GM15510 (cell line): ENCODE measurements around the gene LAMC3.

Experiments
- POLR2A ChIP-seq: IDR thresholded peaks from 3 replicates; pipeline ENCODE4 v1.6.1; 2011; ENCODE audit warnings: borderline replicate concordance; ENCODE audit not compliant: insufficient read length; ENCODE audit errors: extremely low read depth

The LAMC3 gene

DNA sequence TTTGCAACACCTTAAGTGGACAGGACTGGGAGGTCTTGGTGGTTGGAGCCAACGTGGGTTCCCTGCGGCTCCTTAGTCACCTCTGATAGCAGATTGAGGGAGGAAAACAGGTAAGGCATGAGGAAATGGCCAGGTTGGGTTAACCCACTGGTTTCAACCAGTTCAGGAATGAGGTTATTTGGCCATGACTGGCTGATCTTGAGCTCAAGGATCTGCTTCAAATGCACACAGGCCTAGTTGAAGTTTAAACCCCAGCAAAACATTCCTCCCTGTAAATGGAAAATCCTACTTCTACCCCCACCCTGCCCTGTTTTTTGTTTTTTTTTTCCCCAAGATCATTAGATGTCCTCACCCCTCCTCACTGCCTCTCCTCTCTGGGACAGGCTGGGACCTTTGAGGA, 113.2 kb downstream of the LAMC3 start:
- TF ChIP-seq POLR2A, result no peak

- TF ChIP-seq POLR2A, result no peak
Observed at GRCh38 chr9:131125038-131125287, 116.0 kb downstream of the LAMC3 start.

DNA sequence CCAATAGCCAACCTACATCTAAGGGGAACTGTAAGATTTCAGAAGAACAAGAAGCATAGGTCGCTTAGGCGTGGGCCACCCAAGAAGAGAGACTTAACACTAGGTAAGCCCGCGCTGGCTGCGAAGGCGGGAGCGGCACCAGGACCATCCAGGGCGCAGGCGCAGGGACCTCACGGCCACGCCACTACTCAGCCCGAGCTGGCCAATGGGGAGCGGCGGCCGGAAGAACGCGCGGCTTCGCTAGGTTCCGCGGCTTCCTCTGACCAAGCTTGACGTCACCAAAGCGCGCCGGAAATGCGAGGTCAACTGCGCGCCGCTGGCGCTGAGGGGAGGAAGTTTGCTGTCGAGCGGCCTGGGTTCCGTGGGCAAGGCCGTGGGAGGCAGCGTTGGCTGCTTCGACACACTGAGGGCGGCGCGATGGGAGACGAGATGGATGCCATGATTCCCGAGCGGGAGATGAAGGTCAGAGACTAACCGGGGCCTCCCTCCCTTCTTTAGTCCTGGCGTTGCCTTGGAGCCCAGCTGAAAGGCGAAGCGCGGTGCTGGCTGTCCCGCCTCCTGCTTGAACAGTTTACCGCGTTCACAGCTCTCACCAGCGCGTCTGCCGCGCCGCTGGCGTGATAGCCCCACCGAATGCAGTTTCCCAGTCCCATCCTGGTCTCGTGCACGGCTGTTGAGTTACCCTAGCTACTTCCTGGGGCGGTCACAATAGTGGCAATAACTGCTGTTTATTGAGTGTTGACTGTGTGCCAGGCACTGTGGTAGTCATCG, 116.5 kb downstream of the LAMC3 start, which contains the start of gene NUP214:
NUP214 (plus strand) TSS at position 299 of the 771 bp plus-strand sequence; CDS start at position 418, 119 bp downstream.
- TF ChIP-seq POLR2A, result peak; percentile 95

DNA sequence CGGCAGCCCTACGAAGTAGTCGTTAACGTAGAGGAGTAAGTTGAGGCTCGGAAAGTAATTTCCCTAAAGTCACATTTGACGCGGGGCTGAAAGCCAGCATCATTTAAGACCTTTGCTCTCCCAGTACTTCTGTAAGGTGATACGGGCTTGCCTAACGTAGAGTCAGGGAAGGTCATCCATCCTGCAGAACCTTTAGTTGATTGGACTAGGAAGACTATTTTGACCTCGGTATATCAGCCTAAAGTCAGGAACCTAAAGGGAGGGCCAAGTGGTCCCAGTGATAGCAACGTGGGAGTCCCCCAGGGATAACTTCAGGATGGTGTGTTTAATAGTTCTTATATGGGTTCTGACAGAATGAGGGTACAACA, 117.1 kb downstream of the LAMC3 start:
- TF ChIP-seq POLR2A, result no peak

DNA sequence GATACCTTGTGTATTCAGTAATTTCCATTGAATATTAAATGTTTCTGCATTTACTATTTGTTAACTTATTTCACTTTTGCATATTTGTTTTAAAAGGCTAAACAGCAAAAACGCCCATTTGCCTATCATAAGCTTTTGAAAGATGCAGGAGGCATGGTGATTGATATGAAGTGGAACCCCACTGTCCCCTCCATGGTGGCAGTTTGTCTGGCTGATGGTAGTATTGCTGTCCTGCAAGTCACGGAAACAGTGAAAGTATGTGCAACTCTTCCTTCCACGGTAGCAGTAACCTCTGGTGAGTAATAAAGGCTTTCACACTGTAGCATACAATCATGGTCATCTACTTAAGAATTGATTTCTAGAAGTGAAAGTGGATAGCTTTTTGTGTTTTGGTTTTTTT, 120.2 kb downstream of the LAMC3 start:
- no peak for TF ChIP-seq POLR2A

- TF ChIP-seq POLR2A, result no peak
Observed at GRCh38 chr9:131138676-131139075, 129.7 kb downstream of the LAMC3 start.

DNA sequence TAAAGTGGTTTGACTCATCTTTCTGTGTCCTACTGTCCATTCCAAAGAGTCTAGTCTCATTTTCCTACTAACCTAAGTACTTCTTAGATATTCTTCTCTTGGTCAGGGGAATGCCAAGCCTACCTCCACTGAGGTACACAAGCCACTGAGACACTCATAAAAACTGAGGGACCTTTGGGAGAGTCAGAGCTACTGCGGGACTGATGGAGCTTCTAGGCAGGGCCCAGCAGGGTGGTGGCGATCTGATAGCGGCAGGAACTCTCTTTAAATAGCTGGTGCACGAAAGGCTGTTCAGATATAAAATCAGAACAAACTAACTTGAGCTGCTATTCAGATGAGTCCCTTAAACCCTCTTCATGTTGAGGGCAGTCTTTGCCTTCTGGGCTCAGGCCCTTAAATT, 131.1 kb downstream of the LAMC3 start:
- TF ChIP-seq POLR2A, result no peak

DNA sequence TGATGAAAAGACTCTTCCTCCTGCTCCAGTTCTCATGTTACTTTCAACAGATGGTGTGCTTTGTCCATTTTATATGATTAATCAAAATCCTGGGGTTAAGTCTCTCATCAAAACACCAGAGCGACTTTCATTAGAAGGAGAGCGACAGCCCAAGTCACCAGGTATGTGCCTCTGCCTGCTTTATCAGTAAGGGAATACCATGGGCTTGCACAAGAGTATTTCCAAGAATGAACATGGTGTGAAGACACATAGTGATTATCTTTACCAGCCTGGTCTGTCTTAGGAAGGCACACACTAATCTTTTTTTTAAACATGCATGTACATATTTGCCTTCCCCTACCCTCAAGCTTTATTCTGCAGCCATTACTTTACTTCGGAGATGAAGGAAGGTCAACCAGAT, 131.6 kb downstream of the LAMC3 start:
- TF ChIP-seq POLR2A, result no peak

DNA sequence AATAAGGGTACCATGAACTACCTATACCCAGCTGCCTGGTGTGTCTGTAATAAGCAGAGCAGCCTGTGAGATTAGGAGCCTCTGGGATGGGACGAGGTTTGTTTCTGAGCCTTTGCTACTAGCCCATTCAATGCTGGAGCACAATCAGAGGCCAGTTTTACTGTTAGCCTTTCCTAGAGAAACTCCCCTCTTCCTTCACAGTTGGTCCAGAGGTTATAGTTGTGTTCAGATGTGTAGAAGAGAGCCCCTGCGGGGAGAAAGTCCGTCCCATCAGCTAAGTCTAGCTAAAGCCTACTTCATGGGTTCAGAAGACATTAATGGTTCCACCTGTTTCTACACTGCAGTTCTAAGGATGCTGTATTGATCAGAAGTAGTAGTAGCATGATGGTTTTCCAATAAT, 133.2 kb downstream of the LAMC3 start:
- no peak for TF ChIP-seq POLR2A
